HepG2 (cell line): ENCODE measurements around the gene TMEM214. TPM values are rescaled to one million over a fixed set of nuclear protein-coding genes. Genes with fewer than 3 reads are reported as not detected.

ENCODE experiments used
- AHR ChIP-seq: IDR thresholded peaks from 2 replicates; pipeline ENCODE4 v1.6.1; 2018; ENCODE audit warnings: missing genetic modification reagents, missing compliant biosample characterization
- CBX5 ChIP-seq: sonication (generic); formaldehyde crosslinking; IDR thresholded peaks from 2 replicates; pipeline ENCODE4 v1.4.0; 2020; ENCODE audit warnings: missing genetic modification reagents, borderline replicate concordance
- FOSL1 ChIP-seq: sonication (generic); formaldehyde crosslinking; IDR thresholded peaks from 2 replicates; pipeline ENCODE4 v1.9.0; 2021; ENCODE audit warnings: missing genetic modification reagents, borderline replicate concordance
- HDAC1 ChIP-seq: sonication (generic); formaldehyde crosslinking; IDR thresholded peaks from 2 replicates; pipeline ENCODE4 v1.5.1; 2020; ENCODE audit warnings: mild to moderate bottlenecking, missing genetic modification reagents
- MXD4 ChIP-seq: IDR thresholded peaks from 2 replicates; pipeline ENCODE4 v1.6.1; 2016; ENCODE audit warnings: mild to moderate bottlenecking, missing biosample characterization, missing genetic modification reagents
- NRL ChIP-seq: sonication (generic); formaldehyde crosslinking; IDR thresholded peaks from 2 replicates; pipeline ENCODE4 v1.5.0; 2020; ENCODE audit warnings: missing genetic modification reagents, mild to moderate bottlenecking, moderate library complexity, borderline replicate concordance
- POLR2AphosphoS5 ChIP-seq: IDR thresholded peaks from 2 replicates; pipeline ENCODE4 v1.6.1; 2012; ENCODE audit warnings: low read depth, low read length
- RFXAP ChIP-seq: sonication (generic); formaldehyde crosslinking; IDR thresholded peaks from 2 replicates; pipeline ENCODE4 v1.4.0; 2020; ENCODE audit warnings: missing genetic modification reagents, borderline replicate concordance
- SAFB2 ChIP-seq: sonication (generic); formaldehyde crosslinking; IDR thresholded peaks from 2 replicates; pipeline ENCODE4 v1.5.1; 2020; ENCODE audit warnings: missing genetic modification reagents, low read depth, mild to moderate bottlenecking, borderline replicate concordance
- SRY ChIP-seq: sonication (generic); formaldehyde crosslinking; IDR thresholded peaks from 2 replicates; pipeline ENCODE4 v1.8.0; 2022; ENCODE audit warnings: mild to moderate bottlenecking, missing genetic modification reagents
- STAT5B ChIP-seq: sonication (generic); formaldehyde crosslinking; IDR thresholded peaks from 2 replicates; pipeline ENCODE4 v1.4.0; 2020; ENCODE audit warnings: missing genetic modification reagents
- TOPORS ChIP-seq: sonication (generic); formaldehyde crosslinking; IDR thresholded peaks from 2 replicates; pipeline ENCODE4 v1.8.0; 2023; ENCODE audit warnings: mild to moderate bottlenecking, missing genetic modification reagents
- ZNF101 ChIP-seq: sonication (generic); formaldehyde crosslinking; IDR thresholded peaks from 2 replicates; pipeline ENCODE4 v1.4.0; 2020; ENCODE audit warnings: mild to moderate bottlenecking, low read depth, missing genetic modification reagents, borderline replicate concordance
- ZNF143 ChIP-seq: sonication (generic); formaldehyde crosslinking; IDR thresholded peaks from 2 replicates; pipeline ENCODE4 v1.4.0; 2020; ENCODE audit warnings: missing genetic modification reagents
- ZNF3 ChIP-seq: IDR thresholded peaks from 2 replicates; pipeline ENCODE4 v1.7.0; 2017; ENCODE audit warnings: inconsistent platforms
- ZNF547 ChIP-seq: sonication (generic); formaldehyde crosslinking; IDR thresholded peaks from 2 replicates; pipeline ENCODE4 v1.5.1; 2020; ENCODE audit warnings: mild to moderate bottlenecking, missing genetic modification reagents
- ZNF557 ChIP-seq: sonication (generic); formaldehyde crosslinking; IDR thresholded peaks from 2 replicates; pipeline ENCODE4 v1.4.0; 2020; ENCODE audit warnings: missing genetic modification reagents
- ZNF589 ChIP-seq: sonication (generic); formaldehyde crosslinking; conservative IDR thresholded peaks from 2 replicates; pipeline ENCODE4 v1.8.0; 2022; ENCODE audit warnings: mild to moderate bottlenecking, moderate library complexity, missing genetic modification reagents
- ZNF652 ChIP-seq: IDR thresholded peaks from 2 replicates; pipeline ENCODE4 v1.6.1; 2016; ENCODE audit warnings: low read depth, borderline replicate concordance
- ZNF670 ChIP-seq: sonication (generic); formaldehyde crosslinking; IDR thresholded peaks from 2 replicates; pipeline ENCODE4 v1.8.0; 2022; ENCODE audit warnings: mild to moderate bottlenecking, missing genetic modification reagents, borderline replicate concordance
- ZNF776 ChIP-seq: sonication (generic); formaldehyde crosslinking; IDR thresholded peaks from 2 replicates; pipeline ENCODE4 v1.4.0; 2020; ENCODE audit warnings: mild to moderate bottlenecking, missing genetic modification reagents
- ZNF878 ChIP-seq: sonication (generic); formaldehyde crosslinking; IDR thresholded peaks from 2 replicates; pipeline ENCODE4 v1.8.1; 2023; ENCODE audit warnings: mild to moderate bottlenecking, missing genetic modification reagents, moderate library complexity
- ZSCAN30 ChIP-seq: sonication (generic); formaldehyde crosslinking; IDR thresholded peaks from 2 replicates; pipeline ENCODE4 v1.5.0; 2020; ENCODE audit warnings: mild to moderate bottlenecking, missing genetic modification reagents
- polyA plus RNA-seq, 8 experiments: library from polyadenylated mRNA; depleted of rRNA in 3 of 8; stranded (reverse) in 7 of 8; unstranded in 1 of 8; fragments of >200 nt; fragmentation: Illumina TruSeq in 4 of 8; extraction: Trizol in 4 of 8; gene quantifications; 2 replicates each; pipeline versions ENCODE4 v1.2.1 to v1.2.3, GENCODE V29; 2011 to 2016; ENCODE audit warnings: low read depth in 4 of 8, missing spikeins in 1 of 8, mixed read lengths in 1 of 8; ENCODE audit not compliant: insufficient read depth in 1 of 8
- total RNA-seq, 5 experiments: library from RNA; depleted of rRNA; stranded (reverse); fragments of >200 nt; fragmentation: Illumina TruSeq; extraction: Trizol; gene quantifications; 2 replicates each; pipeline ENCODE4 v1.2.3, GENCODE V29; 2016; ENCODE audit warnings: low read depth in 1 of 5
- TF ChIP-seq, protein P1 (sequence below): sonication (generic); formaldehyde crosslinking; IDR thresholded peaks from 2 replicates; pipeline ENCODE4 v1.4.0; 2020; ENCODE audit warnings: missing genetic modification reagents
- TF ChIP-seq, protein P2 (sequence below): sonication (generic); formaldehyde crosslinking; IDR thresholded peaks from 2 replicates; pipeline ENCODE4 v1.8.0; 2022; ENCODE audit warnings: missing genetic modification reagents, mild to moderate bottlenecking, moderate library complexity, borderline replicate concordance
- TF ChIP-seq, protein P3 (sequence below): sonication (generic); formaldehyde crosslinking; IDR thresholded peaks from 2 replicates; pipeline ENCODE4 v1.4.0; 2020; ENCODE audit warnings: missing genetic modification reagents, borderline replicate concordance
- TF ChIP-seq, protein P4 (sequence below): IDR thresholded peaks from 2 replicates; pipeline ENCODE4 v1.6.1; 2016; ENCODE audit warnings: missing genetic modification reagents, missing compliant biosample characterization

Gene TMEM214
- total and polyA plus RNA-seq, 2 of the 13 experiments (the other 11 are each of a cell fraction or from before 2014, with no cell fraction given), result 58.3 to 132 TPM

DNA sequence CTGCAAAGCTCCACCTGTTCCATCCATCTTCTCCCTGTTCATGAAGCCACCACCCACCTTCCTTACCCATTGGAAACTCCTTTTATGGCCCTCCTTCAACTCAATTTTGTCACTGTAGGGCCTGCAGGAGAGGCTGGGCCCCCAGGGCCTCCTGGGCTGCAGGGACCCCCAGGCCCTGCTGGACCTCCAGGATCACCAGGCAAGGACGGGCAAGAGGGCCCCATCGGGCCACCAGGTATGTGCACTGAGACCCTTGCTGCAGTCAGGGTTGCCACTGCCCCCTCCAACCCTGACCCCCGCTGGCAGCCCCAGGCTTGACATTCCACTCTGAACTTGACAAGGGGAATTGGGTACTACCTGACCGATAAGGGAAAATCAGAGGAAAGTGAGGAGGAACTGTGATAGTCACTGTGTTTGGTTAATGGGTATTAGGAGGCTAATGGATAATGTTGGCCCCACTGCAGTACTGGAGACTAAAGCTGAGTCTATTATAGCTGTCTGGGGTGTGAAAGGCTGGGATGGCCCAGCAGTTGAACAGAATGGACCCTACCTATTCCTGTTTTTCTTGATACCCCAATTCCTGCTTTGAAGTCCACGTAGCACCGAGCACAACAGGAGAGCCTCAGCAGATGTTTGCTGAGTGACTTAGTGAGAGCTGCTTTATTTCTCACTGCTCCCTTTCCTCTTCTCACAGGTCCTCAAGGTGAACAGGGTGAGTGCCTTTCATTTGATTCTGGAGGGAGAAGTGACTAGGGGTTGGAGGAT lies 51.7 kb downstream of the TMEM214 start (continued):
- TF ChIP-seq ZNF143 (CRISPR knock-in tag), result 0 out of 2 replicates have a peak, but pooled peaks have one; percentile 2
- no peak for TF ChIP-seq TOPORS
- TF ChIP-seq ZNF652, result no peak
- TF ChIP-seq MXD4, result no peak
- peak; percentile 18; the same call in 1 of the 2 replicates for TF ChIP-seq POLR2AphosphoS5
- no peak for TF ChIP-seq ZNF101 (CRISPR knock-in tag)
- no peak for TF ChIP-seq ZNF670
- peak; percentile 2; the same call in 1 of the 2 replicates for TF ChIP-seq AHR (CRISPR knock-in tag)
- no peak for TF ChIP-seq ZNF878 (CRISPR knock-in tag)
- TF ChIP-seq ZNF589 (CRISPR knock-in tag), result no peak
- TF ChIP-seq SRY (CRISPR knock-in tag), result 0 out of 2 replicates have a peak, but pooled peaks have one; percentile 32
- no peak for TF ChIP-seq ZNF776 (CRISPR knock-in tag)
- no peak for TF ChIP-seq NRL (CRISPR knock-in tag)
- TF ChIP-seq STAT5B (CRISPR knock-in tag), result no peak
- 0 out of 2 replicates have a peak, but pooled peaks have one; percentile 8 for TF ChIP-seq ZNF547
- TF ChIP-seq ZNF3 (CRISPR knock-in tag), result peak; percentile 65; the same call in 1 of the 2 replicates
- TF ChIP-seq, protein P1, sequence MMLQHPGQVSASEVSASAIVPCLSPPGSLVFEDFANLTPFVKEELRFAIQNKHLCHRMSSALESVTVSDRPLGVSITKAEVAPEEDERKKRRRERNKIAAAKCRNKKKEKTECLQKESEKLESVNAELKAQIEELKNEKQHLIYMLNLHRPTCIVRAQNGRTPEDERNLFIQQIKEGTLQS (CRISPR knock-in tag), result no peak
- TF ChIP-seq SAFB2, result no peak
- TF ChIP-seq CBX5 (CRISPR knock-in tag), result no peak
- TF ChIP-seq HDAC1 (CRISPR knock-in tag), result no peak; the same call in 1 of the 2 replicates
- TF ChIP-seq, protein P2, sequence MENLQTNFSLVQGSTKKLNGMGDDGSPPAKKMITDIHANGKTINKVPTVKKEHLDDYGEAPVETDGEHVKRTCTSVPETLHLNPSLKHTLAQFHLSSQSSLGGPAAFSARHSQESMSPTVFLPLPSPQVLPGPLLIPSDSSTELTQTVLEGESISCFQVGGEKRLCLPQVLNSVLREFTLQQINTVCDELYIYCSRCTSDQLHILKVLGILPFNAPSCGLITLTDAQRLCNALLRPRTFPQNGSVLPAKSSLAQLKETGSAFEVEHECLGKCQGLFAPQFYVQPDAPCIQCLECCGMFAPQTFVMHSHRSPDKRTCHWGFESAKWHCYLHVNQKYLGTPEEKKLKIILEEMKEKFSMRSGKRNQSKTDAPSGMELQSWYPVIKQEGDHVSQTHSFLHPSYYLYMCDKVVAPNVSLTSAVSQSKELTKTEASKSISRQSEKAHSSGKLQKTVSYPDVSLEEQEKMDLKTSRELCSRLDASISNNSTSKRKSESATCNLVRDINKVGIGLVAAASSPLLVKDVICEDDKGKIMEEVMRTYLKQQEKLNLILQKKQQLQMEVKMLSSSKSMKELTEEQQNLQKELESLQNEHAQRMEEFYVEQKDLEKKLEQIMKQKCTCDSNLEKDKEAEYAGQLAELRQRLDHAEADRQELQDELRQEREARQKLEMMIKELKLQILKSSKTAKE (CRISPR knock-in tag), result no peak
- TF ChIP-seq FOSL1 (CRISPR knock-in tag), result no peak
- TF ChIP-seq, protein P3, sequence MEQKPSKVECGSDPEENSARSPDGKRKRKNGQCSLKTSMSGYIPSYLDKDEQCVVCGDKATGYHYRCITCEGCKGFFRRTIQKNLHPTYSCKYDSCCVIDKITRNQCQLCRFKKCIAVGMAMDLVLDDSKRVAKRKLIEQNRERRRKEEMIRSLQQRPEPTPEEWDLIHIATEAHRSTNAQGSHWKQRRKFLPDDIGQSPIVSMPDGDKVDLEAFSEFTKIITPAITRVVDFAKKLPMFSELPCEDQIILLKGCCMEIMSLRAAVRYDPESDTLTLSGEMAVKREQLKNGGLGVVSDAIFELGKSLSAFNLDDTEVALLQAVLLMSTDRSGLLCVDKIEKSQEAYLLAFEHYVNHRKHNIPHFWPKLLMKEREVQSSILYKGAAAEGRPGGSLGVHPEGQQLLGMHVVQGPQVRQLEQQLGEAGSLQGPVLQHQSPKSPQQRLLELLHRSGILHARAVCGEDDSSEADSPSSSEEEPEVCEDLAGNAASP, result 0 out of 2 replicates have a peak, but pooled peaks have one; percentile 13
- no peak for TF ChIP-seq ZNF557 (CRISPR knock-in tag)
- TF ChIP-seq RFXAP (CRISPR knock-in tag), result 0 out of 2 replicates have a peak, but pooled peaks have one; percentile 4
- TF ChIP-seq ZSCAN30 (CRISPR knock-in tag), result no peak
- TF ChIP-seq, protein P4, sequence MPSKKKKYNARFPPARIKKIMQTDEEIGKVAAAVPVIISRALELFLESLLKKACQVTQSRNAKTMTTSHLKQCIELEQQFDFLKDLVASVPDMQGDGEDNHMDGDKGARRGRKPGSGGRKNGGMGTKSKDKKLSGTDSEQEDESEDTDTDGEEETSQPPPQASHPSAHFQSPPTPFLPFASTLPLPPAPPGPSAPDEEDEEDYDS (CRISPR knock-in tag), result no peak
